ENCODE results near the gene MCC. TPM values are rescaled to one million over a fixed set of nuclear protein-coding genes. Genes with fewer than 3 reads are reported as not detected.

MCC gene
- total and polyA plus RNA-seq, 2 of the 4 experiments (the other 2 are of a cell fraction): 5.0 to 20.6 TPM

- H3K9ac ChIP-seq (ENCODE audit: low read depth, low read length): no peak overlapping the region
- no peak overlapping the region for H3K4ac ChIP-seq (ENCODE audit: low read depth, low read length)
- H3K23ac ChIP-seq (ENCODE audit: low read depth, low read length): no peak overlapping the region
- H2BK5ac ChIP-seq (ENCODE audit: low read depth, low read length, poor library complexity, severe bottlenecking): no peak overlapping the region
- H2BK120ac ChIP-seq (ENCODE audit: low read depth, low read length): no peak overlapping the region
- ChIA-PET POLR2A (ENCODE audit: unreplicated experiment) (no interaction called here), CTCF (no interaction called here)
- no peak overlapping the region for H3K56ac ChIP-seq (ENCODE audit: extremely low read depth, insufficient read depth, low read length)
- H4K91ac ChIP-seq (ENCODE audit: insufficient read depth, low read depth, low read length): no peak overlapping the region
- no peak overlapping the region for H2BK15ac ChIP-seq (ENCODE audit: low read depth, low read length)
- no peak overlapping the region for H3K4me3 ChIP-seq (ENCODE audit: insufficient read depth, low read depth, low read length)
- TF ChIP-seq MAZ (IDR thresholded peaks at IDR 0.05; ENCODE audit: borderline replicate concordance, low read depth, low read length): no peak
- H2BK20ac ChIP-seq (ENCODE audit: low read depth, low read length): no peak overlapping the region
- H4K20me1 ChIP-seq (ENCODE audit: insufficient read depth, low read length): no peaks in the 10 kb centered on the region
- H3K79me1 ChIP-seq (ENCODE audit: low read depth in 1 of 2, low read length in 2 of 2): no peaks in the 10 kb centered on the region
- H2AK9ac ChIP-seq (replicated peaks; ENCODE audit: low read depth, low read length, poor library complexity): no peak overlapping the region
- no TSS peak for BruUV-seq (replicated peaks)
- H4K8ac ChIP-seq (ENCODE audit: low read depth in 2 of 2, low read length in 2 of 2): no peak overlapping the region
- no peak for DNase-seq
- H2AFZ ChIP-seq (replicated peaks; ENCODE audit: low read length, poor library complexity): no peak overlapping the region
- no peak overlapping the region for H3K14ac ChIP-seq (replicated peaks; ENCODE audit: low read depth, low read length)
- no peak overlapping the region for H2AK5ac ChIP-seq (ENCODE audit: low read depth, low read length)
- 0 out of 2 replicates have a peak, but pooled peaks cover 2% of the 10 kb centered on the region for H3K36me3 ChIP-seq (ENCODE audit: control insufficient read depth, insufficient read depth, low read length)
- intact Hi-C loops (cut with micrococcal nuclease): loop anchor here (5.0 kb wide), 1 partner anchor 379 kb away; no protein-coding TSS in a partner anchor
- no peak overlapping the region for H3K18ac ChIP-seq (ENCODE audit: low read depth, low read length)
- no peaks in the 10 kb centered on the region for H3K9me3 ChIP-seq (ENCODE audit: control insufficient read depth, insufficient read depth, low read length)
- no peaks in the 10 kb centered on the region; the same call in 1 of the 2 replicates for H3K27me3 ChIP-seq (ENCODE audit: control insufficient read depth, insufficient read depth, low read length)
- H3K4me2 ChIP-seq (ENCODE audit: low read depth, low read length): no peak overlapping the region
- H4K5ac ChIP-seq (ENCODE audit: low read depth, low read length): no peak overlapping the region
- WGBS, 2 experiments (ENCODE audit: extremely low coverage in 2 of 2, insufficient read length in 1 of 2): 67% methylated on average over 1 of the region's 3 CpGs; no CpG with 5 or more reads in 1 of the 2 experiments
- dilution Hi-C loops (cut with HindIII; ENCODE audit: low sequenced_read_pairs, unreplicated experiment): no loop called here
- no peak for ATAC-seq (ENCODE audit: low read depth)
- peaks cover 9% of the 10 kb centered on the region for H3K4me1 ChIP-seq (ENCODE audit: control insufficient read depth, insufficient read depth, low read length)
- no peak overlapping the region for H3K27ac ChIP-seq (ENCODE audit: insufficient read depth, low read length)
- in situ Hi-C loops (cut with MboI; ENCODE audit: low sequenced_read_pairs): loop anchor here (10.0 kb wide), 1 partner anchor 228 kb away; no protein-coding TSS in a partner anchor
- H3K9me1 ChIP-seq (ENCODE audit: insufficient read depth, low read length): no peaks in the 10 kb centered on the region
Measured at GRCh38 chr5:113376640-113377039, 111.6 kb downstream of the MCC start.
